CD4-positive, alpha-beta T cell treated with Interleukin-17A for 4 hours (primary cell): ENCODE results near the gene ACAD11.
"Not testable (repeated sequence)": the region's sequence is repeated elsewhere in the genome, so short reads cannot be mapped to it uniquely, and the experiment has no call there.

Experiments used
- DNase-seq: peaks from one replicate; pipeline ENCODE4 v3.0.0-alpha.2; 2020; ENCODE audit warnings: mixed read lengths

The ACAD11 gene

DNA sequence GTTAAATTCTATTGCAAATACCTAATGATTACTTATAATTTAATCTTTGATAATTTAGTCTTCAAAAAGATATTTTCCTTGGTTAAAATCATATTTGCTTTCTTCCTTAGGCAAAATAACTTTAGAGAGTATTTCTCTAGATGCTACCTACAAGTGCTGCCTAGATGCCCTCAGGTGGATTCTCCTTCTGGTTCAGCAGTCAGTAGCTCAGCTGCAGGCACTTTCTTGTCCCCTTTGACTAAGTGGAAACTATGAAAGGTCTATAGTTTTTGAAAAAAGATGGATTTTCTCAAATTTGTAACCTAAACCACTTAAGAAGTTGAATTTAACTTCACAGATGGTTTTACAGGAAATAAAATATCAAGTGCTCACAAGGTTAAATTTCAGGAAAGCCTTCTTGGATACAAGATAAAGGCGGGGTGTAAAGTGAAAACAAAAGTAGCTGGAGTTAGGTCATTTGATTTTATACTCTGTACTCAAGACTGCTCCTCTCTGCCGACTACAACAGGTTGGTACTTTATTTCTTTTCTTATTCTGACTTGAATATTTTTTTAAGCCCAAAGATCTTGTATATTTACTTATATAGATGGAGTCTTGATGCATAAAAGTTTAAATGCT is 62.7 kb downstream of the ACAD11 start, which contains the start of gene ACKR4:
ACKR4 (plus strand) TSS at position 455 of the 618 bp plus-strand sequence. CDS start 3,128 bp downstream, outside the sequence.
- no peak for DNase-seq

DNA sequence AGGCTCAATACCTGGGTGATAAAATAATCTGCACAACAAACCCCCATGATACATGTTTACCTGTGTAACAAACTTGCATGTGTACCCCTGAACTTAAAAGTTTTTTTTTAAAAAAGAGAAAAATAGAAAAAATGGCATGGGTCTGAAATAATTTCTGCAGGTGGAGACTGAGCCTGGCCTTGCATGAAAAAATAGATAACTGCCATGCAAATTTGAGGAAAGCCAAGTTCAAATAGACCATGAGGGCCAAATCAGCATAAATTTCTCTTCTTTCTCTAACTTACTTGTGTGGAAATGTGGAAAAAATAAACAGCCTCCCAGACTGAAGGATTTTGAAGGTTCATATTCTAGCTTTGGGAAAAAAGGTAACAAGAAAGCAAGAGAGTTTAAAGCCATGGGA is 63.3 kb downstream of the ACAD11 start:
- DNase-seq = no peak

DNA sequence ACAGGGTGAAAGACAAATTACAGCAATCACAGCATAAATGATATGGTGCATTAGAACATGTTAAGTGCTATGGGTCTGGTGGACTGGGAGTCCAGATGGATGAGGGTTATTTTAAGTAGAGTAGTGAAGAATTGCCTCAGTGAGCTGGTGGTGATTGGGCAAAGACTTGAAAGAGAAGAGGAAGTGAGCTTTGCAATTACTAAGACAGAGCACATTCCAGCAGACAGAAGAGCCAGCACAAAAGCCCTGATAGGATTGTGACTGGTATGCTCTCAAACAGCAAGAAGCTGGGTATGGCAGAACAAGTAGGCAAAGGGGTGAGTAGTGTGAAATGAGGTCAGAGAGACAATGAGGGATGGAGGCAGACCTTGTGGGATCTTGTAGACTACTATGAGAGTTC is 64.6 kb downstream of the ACAD11 start:
- DNase-seq = no peak

DNA sequence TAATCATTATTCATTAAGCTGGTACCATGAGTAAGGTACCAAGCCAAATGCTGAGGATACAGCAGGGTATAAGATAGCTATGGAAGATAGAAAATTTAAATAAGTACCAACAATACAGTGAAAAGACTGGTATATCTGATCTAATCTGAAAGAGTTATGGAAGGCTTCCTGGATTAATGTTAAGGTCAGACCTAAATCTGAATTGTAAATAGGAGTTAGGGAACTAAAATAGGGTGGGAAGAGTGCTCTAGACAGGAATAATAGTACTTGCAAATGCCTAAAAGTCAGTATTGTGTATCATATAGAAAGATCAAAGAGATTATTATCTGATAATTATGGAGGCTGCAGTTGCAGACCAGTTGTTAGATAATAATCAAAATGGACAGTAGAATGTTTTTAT is 65.1 kb downstream of the ACAD11 start:
- no peak for DNase-seq

DNA sequence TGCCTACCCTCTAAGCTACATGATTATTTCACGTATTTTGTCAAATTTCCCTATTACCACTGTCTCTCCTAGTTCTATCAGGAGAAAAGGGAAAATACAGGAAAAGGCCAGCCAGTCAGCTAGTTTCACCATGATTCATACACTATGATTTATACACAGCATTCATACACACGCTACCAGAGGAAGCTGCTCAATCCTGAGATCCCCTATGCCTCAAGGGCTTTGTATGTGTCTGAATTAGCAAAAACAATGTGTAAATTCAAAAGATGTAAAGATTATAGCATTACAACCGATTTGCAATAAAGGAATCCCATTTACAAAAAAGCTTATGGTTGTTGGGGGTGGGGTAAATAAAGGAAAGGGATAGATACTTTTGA is 65.7 kb downstream of the ACAD11 start:
- no peak for DNase-seq

DNA sequence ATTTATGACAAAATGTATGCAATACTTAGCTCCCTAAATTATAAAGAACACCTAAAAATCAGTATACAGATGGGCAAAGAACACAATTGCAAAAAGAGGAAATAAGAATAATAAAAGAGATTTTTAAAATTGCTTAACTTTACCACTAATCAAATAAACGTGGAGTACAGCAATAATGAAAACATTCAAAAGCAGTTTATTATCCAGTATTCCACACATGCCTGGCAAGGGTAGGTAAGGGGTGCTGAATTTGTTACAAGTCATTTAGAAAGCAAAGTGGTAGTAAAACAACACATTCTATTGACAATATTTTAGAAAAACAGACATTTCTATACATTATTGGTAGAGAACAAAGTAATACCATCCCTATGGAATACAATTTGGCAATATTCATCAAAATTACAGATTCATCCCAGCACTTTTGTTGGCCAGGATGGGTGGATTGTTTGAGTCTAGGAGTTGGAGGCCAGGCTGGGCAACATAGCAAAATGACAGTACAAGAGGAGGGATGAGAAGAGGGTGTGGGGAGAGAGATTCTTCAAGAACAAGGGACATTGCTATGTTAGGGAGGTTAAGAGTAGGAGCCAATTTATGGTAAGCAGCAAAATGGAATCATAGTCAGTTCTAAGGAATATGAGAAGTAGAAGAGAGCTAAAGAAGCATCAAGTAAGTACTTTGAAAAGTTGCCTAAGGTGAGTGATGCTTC is 66.2 kb downstream of the ACAD11 start:
- no peak for DNase-seq

DNA sequence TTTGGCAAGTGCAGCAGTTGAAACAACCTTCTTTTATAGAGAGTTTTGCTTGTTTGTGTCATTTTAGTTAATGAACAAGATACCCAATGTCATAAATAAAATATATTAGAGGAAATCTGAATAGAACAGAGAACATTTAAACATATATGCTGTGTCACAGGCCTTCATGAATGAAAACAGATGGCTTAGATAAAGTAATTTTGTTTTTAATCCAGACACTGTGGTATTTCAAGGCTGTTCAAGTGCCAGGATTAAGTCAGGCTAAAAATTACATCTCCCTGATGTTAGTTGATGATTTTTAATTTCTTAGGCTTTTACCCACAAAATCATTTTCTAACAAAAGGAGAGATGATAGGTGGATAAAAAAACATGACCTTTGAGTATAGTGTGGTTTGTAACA is 67.4 kb downstream of the ACAD11 start:
- DNase-seq = no peak

DNA sequence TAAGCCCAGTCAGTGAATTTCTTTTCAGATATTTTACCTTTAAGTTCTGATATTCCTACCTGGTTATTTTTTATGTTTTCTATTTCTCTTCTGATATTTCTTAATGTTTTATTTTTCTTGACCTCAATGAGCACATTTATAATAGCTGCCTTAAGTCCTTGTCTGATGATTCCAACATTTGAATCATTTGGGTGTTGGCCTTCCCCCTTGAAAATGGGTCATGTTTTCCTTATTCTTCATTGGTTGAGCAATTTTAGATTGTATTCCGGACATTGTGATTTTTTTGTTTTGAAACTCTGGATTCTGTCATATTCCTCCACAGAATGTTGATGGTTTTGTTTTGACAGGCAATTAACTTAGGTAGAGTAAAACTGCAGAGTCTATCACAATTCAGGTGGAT is 72.2 kb downstream of the ACAD11 start:
- DNase-seq = no peak

DNA sequence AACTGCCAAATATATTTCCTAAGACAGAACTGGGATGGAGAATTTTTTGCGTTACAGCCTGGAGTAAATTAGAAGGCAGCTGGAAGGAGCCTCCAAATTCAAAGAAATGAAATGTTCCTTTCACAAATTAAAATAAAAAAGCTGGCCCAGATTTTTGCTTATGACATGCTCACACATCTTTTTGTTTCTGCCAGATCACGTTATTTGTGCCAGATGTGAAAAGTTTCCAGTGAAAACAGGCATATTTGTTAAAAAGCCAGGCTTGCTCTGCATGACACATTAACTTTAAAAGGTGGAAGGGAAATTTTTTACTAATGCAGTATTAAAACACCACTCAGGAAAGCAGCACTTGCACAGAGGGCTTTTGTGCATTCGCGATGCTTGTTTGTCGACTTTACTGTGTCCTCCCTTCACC is 85.8 kb downstream of the ACAD11 start:
- DNase-seq = no peak

DNA sequence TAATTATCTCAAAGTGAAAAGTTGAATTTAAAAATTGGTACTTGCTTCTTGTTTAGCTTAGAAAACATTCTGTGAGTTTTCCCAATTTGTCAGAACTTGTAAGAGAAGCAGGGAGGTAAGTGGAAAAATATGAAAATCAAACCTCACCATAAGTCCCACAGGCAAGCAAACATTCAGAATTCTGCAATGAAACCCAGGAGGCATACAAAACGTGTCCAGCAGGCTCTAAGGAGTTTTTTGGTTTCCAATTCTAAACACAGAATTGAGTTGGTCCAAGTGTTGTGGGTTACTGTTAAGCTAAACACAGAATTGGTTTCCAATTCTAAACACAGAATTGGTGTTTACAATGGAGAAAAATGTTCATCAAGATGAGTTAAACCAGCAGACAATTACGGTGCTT is 89.6 kb downstream of the ACAD11 start:
- DNase-seq = no peak

DNA sequence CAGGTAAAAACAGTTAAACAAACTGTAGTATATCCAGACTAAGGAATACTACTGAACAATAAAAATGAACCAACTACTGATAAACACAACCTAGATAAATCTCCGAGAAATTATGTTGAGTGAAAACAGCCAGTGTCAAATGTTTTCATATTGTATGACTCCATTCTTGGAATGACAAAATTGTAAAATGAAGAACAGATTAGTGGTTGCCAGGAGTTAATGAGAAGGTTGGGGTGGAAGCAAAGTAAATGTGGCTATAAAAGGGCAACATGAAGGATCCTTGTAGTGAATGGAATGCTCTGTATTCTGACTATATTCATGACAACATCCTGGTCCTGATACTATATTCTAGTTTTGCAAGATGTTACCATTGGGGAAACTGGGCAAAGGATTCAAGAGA is 90.0 kb downstream of the ACAD11 start:
- no peak for DNase-seq

DNA sequence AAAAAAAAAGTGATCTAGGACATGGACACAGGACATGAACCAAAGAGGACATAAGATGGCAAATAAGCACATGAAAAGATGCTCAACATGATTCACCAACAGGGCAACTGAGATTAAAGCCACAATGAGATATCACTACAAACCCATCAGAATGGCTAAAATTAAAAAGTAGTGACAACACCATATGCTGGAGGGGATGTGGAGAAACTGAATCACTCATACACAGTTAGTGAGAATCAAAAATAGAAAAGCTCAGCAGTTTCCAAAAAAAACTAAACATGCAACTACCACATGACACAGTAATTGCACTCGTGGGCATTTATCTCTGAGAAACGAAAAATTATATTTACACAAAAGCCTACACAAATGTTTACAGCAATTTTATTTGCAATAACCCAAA is 90.5 kb downstream of the ACAD11 start:
- DNase-seq = no peak

DNA sequence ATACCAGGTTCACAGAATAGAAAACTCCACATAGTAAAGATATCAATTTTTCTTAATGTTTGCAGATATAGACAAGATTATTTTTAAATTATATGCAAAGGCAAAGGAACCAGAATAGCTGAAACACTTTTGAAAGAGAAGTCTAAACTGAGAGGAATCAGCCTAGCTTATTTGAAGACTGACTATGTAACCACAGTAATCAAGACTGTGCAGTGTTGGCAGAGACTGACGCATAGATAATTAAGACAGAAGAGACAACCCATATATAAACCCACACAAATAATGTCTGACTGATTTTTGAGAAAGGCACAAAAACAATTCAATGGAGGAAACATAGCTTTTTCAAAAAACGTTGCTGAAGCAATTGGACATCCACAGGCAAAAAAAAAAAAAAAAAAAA is 91.2 kb downstream of the ACAD11 start:
- no peak for DNase-seq

DNA sequence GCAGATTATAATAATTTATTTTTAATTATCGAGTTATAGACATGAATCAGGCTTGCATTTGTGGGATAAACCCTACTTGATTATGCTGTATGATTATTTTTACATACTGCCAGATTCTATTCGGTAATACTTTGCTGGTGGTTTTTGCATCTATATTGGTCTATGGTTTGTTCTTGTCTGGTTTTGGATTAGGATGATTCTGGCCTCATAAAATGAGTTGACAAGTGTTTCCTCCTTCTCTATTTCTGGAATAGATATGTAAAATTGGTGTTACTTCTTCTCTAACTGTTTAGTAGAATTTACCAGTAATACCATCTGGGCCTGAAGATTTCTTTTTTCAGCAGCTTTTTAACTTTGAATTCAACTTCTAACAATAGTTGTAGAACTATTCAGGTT is 95.5 kb downstream of the ACAD11 start:
- no peak for DNase-seq

DNA sequence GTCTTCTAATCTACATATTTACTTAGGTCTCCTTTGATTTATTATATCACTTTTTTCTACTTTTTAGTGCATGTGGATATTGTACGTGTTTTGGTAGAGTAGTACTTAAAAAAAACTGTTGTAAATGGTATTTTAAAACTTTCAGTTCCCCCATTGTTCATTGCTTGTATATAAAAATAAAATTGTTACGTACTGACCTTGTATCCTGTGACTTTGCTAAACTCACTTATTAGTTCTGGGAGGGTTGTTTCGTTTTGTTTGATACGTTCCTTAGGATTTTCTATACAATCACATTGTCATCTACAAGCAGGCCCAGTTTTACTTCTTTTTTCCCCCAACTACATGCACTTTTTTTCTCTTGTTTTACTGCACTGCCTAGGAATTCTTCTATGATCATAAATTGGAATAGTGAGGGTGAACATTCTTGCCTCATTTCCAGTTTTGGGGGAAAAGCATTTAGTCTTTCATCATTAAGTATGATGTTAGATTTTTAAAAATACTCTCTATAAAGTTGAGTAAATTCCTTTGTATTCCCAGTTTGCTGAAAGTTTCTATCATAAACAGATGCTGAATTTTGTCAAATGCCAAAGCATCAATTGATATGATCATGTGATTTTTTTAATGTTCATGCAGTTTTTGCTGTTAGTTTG is 96.1 kb downstream of the ACAD11 start:
- no peak for DNase-seq

DNA sequence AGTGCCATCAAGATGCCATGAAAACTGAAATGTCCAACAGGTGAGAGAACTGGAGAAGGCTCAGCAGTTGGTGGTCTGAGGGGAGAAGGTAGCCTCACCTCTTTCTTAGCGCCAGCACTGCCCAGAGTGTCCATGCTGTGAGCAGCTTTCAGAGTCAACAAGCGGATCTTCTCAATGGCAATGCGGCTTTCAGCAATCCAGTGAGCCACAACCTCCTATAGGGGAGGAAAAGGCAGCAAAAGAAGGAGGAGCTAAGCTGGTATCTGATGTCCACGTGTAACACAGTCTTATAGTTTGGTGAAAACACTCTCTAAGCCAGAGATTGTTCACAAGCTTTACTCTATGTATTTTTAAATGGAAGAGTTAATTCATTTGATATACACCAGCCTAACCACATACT is 98.6 kb downstream of the ACAD11 start:
- no peak for DNase-seq

DNA sequence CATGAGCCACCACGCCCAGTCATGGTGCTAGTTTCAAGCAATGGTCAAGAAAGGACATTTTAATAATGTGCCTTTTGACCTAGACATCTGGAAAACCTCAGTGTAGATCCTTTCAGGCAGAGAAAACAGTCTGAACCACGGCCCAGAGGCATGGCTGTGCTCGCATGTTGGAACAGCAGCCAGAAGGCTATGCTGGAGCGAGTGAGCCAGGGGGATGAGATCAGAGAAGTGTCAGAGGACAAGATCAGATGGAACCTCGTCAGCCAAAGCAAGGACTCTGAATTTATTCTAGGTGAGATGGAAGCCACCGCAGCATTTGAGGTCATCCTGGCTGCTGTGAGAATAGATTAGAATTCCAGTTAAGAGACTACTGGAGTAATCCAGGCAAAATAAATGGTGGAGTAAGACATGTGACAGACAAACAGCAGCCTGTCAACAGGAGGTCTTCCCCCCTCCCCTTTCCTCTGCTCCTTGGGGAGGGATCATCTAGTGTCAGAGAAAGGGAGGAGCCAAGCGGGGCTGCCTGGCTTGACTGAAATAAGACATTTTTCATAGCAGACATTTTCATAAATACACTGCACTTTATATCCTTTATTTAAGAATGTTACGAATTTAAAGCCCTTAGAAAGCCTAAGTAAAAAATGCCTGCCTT is 103.0 kb downstream of the ACAD11 start:
- no peak for DNase-seq

DNA sequence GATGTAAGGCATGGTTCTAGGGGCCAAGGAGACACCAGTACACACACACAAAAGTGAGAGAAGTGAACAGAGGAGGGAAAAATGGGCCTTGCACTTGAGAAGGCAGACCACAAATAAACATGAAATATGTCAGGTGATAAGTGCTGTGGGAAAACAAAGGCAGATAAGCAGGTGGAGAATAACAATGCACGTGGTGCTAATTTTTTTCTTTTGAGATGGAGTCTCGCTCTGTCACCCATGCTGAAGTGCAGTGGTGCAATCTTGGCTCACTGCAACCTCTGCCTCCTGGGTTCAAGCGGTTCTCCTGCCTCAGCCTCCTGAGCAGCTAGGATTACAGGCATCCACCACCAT is 103.6 kb downstream of the ACAD11 start:
- not testable (repeated sequence) for DNase-seq

DNA sequence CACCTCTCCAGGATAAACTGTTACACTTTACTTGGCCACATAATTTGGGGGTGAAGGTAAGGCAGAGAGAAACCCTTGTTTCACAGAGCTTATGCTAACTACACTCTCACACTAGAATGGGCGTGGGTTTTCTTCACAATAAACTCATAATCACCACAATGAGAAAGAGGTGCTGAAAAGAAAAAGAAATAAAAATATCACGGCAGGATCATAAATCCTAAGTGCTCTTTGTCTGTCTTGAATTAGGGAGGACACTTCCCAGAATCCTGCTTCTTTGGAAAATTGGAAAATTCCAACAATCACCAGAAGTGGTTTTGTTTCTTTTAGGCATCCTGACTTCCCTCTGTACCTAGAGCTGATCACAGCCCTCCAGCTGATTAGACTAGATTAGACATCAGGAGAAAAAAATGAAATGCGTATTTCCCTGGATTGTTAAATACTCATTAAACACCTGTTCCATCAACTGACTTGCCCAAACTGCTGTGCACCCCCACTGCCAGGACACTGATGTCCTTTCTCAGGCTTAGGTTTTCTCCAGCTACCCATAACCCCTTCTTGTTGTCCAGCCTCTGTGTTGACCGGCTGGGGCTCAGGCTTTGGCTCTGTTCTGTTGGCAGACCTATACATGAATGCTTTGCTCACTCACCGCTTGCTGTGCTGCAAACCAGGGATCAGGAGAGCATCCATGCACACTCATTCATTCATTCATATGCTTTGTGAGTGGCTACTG is 104.1 kb downstream of the ACAD11 start:
- no peak for DNase-seq

DNA sequence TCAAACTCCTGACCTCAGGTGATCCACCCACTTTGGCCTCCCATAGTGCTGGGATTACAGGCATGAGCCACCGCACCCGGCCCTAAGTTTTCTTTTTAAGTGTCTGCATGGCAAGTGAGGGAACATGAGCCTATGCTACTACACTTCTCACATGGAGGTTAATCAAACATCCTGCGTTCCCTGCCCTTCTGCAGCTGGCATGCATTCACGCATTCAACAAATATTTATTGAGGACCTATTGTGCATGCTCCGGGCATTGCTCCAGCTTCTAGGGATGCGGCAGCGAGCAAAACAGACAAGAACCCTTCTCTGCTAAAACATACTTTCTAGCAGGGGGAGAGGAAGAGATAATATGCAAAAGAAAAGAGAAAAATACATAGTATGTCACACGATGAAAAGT is 105.2 kb downstream of the ACAD11 start:
- DNase-seq = no peak

DNA sequence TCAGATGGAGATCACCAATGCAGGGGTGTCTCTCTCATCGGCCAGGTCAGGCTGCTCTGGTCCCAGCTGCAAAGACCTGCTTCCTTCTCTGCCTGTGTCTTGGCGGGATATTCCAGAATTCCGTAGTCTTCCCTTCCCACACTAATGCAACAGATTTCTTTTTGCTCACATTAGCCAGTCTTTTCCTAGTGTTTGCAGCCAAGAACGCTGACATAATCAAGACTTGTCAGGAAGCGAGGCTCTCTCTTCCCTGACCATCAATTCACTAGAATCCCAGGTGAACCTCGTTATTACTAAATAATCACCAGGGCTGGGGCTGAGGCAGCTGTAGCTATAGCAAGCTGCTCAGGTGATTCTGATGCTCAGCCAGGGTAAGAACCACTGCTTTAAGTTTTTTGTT is 105.8 kb downstream of the ACAD11 start:
- no peak for DNase-seq

DNA sequence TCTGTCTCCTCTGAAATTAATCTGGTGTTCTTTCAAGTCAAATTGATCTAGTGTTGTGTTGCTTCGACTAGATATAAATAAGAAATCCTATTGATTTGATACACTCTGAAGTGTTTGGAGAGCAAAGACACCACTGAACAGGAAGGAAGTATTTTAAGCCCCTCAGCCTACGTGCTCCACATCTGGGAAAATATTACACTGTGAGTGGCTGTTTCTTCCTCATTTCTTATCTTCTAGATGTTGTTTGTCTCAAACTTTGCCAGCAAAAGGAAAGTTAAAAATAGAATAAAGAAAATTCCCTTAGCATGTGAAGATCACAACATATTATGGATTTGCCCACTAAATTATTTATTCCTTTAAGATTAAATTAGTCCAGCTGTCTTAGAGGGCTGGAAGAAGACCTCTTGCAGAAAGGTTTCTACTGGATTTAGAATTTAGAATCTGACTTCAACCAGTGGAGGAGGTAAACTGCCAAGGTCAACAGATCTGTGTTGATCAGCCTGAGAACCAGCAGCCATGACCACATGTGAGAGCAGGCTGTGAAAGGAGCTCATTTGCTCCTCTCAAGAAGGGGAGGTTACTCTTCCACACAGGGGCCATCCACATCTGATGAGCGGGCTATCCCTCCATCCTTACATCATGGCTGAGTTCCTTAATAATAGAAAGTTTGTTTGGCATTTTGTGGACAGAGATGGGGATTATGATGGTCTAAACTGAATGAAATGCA is 108.9 kb downstream of the ACAD11 start:
- no peak for DNase-seq
